Measurements from ENCODE around the gene RNF20. TPM values are rescaled to one million over a fixed set of nuclear protein-coding genes. Genes with fewer than 3 reads are reported as not detected.

Gene RNF20
- total and polyA plus RNA-seq, 4 donors = 8.3 to 13.9 (median 10.9) TPM

GRCh38 chr9:101484046-101484445, 49.6 kb upstream of the RNF20 start:
- WGBS = 68% methylated on average over 1 of the region's 1 CpG
- Histone ChIP-seq H3K4me3 (ENCODE audit: low read depth in 1 of 3, low read length in 3 of 3) (no peak overlapping the region), H3K9ac (ENCODE audit: low read depth in 1 of 2, low read length in 2 of 2) (no peak overlapping the region), H3K36me3 (ENCODE audit: control insufficient read depth in 4 of 4, insufficient read depth in 3 of 4, low read depth in 1 of 4, low read length in 3 of 4) (no peaks in the 10 kb centered on the region), H3K4me1 (ENCODE audit: control insufficient read depth in 4 of 4, insufficient read depth in 4 of 4, low read length in 3 of 4) (peaks cover 9 to 17% (median 12%) of the 10 kb centered on the region in 4 donors), H3K9me3 (ENCODE audit: control insufficient read depth in 4 of 4, low read length in 3 of 4) (no peaks in the 10 kb centered on the region), H3K27ac (ENCODE audit: low read depth in 1 of 2, low read length in 2 of 2) (no peak overlapping the region), H3K27me3 (ENCODE audit: control insufficient read depth in 4 of 4, insufficient read depth in 4 of 4, low read length in 3 of 4) (peaks cover 0 to 8% (median under 1%) of the 10 kb centered on the region in 4 donors)
- DNase-seq (ENCODE audit: low spot score) = no peak
- no peak for TF ChIP-seq FOXA1 (IDR thresholded peaks at IDR 0.05)
- no peak for TF ChIP-seq RXRA (IDR thresholded peaks at IDR 0.05)

DNA sequence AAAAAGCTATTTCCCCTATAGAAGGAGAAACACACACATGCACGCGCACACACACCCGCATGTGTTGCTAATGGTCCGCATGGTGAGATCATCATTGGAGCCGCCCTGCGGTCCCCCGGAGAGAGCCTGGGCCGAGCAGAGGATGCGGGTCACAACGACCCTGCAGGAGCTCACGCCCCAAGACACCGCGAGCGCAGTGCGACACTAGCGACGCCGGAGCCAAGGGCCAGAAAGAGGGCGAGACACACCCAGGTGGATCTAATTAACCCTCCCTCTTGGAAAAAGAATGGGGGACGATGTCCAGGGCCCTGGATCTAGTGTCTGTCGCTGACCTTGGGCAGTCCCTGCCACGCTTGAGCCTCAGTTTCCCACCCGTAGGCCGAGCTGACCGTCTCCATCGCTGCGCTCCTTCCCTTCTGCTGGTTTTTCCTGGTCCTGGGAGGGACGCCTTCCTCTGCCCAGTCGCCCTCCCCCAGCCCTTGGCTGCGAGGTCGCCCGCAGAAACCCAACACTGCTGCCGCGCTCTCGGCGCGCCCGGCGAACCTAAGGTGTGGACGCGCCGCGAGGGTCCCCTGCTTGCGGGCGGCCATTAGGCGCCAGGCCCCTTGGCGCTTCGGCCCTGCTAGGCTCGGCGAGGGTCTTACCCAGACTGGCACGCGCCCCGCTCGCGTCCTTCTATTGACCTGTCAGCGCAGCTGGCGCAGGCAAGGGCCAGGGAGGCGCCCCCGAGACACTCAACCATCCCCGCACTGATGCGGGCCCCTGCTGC, 47.5 kb upstream of the RNF20 start:
- Histone ChIP-seq H3K9ac (ENCODE audit: low read depth in 1 of 2, low read length in 2 of 2) (no peak overlapping the region), H3K27ac (ENCODE audit: low read depth in 1 of 2, low read length in 2 of 2) (peak overlapping the region; percentile 45 to 67), H3K4me1 (ENCODE audit: control insufficient read depth in 4 of 4, insufficient read depth in 4 of 4, low read length in 3 of 4) (peaks cover 9 to 17% (median 12%) of the 10 kb centered on the region in 4 donors), H3K9me3 (ENCODE audit: control insufficient read depth in 4 of 4, low read length in 3 of 4) (no peaks in the 10 kb centered on the region), H3K36me3 (ENCODE audit: control insufficient read depth in 4 of 4, insufficient read depth in 3 of 4, low read depth in 1 of 4, low read length in 3 of 4) (no peaks in the 10 kb centered on the region), H3K27me3 (ENCODE audit: control insufficient read depth in 4 of 4, insufficient read depth in 4 of 4, low read length in 3 of 4) (peaks cover 0 to 8% (median under 1%) of the 10 kb centered on the region in 4 donors), H3K4me3 (ENCODE audit: low read depth in 1 of 3, low read length in 3 of 3) (peak overlapping the region; percentile 54 to 76 (median 71))
- DNase-seq (ENCODE audit: low spot score) = no peak
- WGBS = 6% methylated on average over 61 of the region's 61 CpGs
- TF ChIP-seq ZBTB33 (IDR thresholded peaks at IDR 0.05) = no peak
- TF ChIP-seq, protein P1, sequence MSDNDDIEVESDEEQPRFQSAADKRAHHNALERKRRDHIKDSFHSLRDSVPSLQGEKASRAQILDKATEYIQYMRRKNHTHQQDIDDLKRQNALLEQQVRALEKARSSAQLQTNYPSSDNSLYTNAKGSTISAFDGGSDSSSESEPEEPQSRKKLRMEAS (IDR thresholded peaks at IDR 0.05) = no peak
- TF ChIP-seq HNF4G (IDR thresholded peaks at IDR 0.05) = no peak
- no peak for TF ChIP-seq NR2F2 (IDR thresholded peaks at IDR 0.05)
- TF ChIP-seq TAF1 (conservative IDR thresholded peaks at IDR 0.05) = no peak
- no peak for TF ChIP-seq HNF4A (conservative IDR thresholded peaks at IDR 0.05)
- TF ChIP-seq CTCF (IDR thresholded peaks at IDR 0.05; ENCODE audit: low read depth, low read length, missing input control) = no peak
- TF ChIP-seq, protein P2, sequence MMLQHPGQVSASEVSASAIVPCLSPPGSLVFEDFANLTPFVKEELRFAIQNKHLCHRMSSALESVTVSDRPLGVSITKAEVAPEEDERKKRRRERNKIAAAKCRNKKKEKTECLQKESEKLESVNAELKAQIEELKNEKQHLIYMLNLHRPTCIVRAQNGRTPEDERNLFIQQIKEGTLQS (IDR thresholded peaks at IDR 0.05) = no peak
- TF ChIP-seq FOXA2 (IDR thresholded peaks at IDR 0.05) = no peak
- TF ChIP-seq SP1 (IDR thresholded peaks at IDR 0.05) = no peak
- TF ChIP-seq FOXA1 (IDR thresholded peaks at IDR 0.05) = no peak
